Activated effector memory CD4-positive, alpha-beta T cell treated with anti-CD3 and anti-CD28 coated beads, Interleukin-2, amount 50 U/mL, for 16 hours (primary cell): Measurements from ENCODE around the gene CLEC2L.

Experiments
- DNase-seq: peaks from one replicate; pipeline ENCODE4 v3.0.0-alpha.2; 2020

CLEC2L gene

GRCh38 chr7:139523199-139523941, at the start of gene CLEC2L:
Gene CLEC2L (plus strand): TSS chr7:139523685. CDS start chr7:139523928, 243 bp downstream.
- DNase-seq, result no peak

GRCh38 chr7:139476139-139476538, 47.3 kb upstream of the CLEC2L start:
- no peak for DNase-seq

- DNase-seq, result no peak
These were observed 46.6 kb upstream of the CLEC2L start for GRCh38 chr7:139476891-139477290.

- no peak for DNase-seq
These were observed 43.9 kb upstream of the CLEC2L start for GRCh38 chr7:139479620-139480019.

GRCh38 chr7:139481364-139481763, 42.1 kb upstream of the CLEC2L start:
- no peak for DNase-seq

- DNase-seq, result no peak
These were observed 41.4 kb upstream of the CLEC2L start for GRCh38 chr7:139482122-139482521.

- peak; percentile 64 for DNase-seq
These were observed 40.6 kb upstream of the CLEC2L start for GRCh38 chr7:139482662-139483466.

GRCh38 chr7:139487366-139488080, 36.0 kb upstream of the CLEC2L start:
- DNase-seq, result no peak

GRCh38 chr7:139488810-139489209, 34.7 kb upstream of the CLEC2L start:
- DNase-seq, result no peak

- no peak for DNase-seq
These were observed 33.4 kb upstream of the CLEC2L start for GRCh38 chr7:139490130-139490529.

GRCh38 chr7:139492293-139492692, 31.2 kb upstream of the CLEC2L start:
- no peak for DNase-seq

- DNase-seq, result no peak
These were observed 28.5 kb upstream of the CLEC2L start for GRCh38 chr7:139494835-139495579.

GRCh38 chr7:139495580-139496125, 27.8 kb upstream of the CLEC2L start:
- no peak for DNase-seq

- no peak for DNase-seq
These were observed 27.0 kb upstream of the CLEC2L start for GRCh38 chr7:139496528-139496927.

GRCh38 chr7:139500770-139501138, 22.7 kb upstream of the CLEC2L start:
- DNase-seq, result no peak

GRCh38 chr7:139502226-139502625, 21.3 kb upstream of the CLEC2L start:
- no peak for DNase-seq

GRCh38 chr7:139505563-139505962, 17.9 kb upstream of the CLEC2L start:
- no peak for DNase-seq

- DNase-seq, result no peak
These were observed 13.9 kb upstream of the CLEC2L start for GRCh38 chr7:139509535-139509934.

- no peak for DNase-seq
These were observed 12.2 kb upstream of the CLEC2L start for GRCh38 chr7:139511315-139511714.

GRCh38 chr7:139515266-139515665, 8.2 kb upstream of the CLEC2L start:
- no peak for DNase-seq

GRCh38 chr7:139521439-139521838, 2.0 kb upstream of the CLEC2L start:
- no peak for DNase-seq

GRCh38 chr7:139522830-139523198, 671 bp upstream of the CLEC2L start:
- DNase-seq, result no peak
